Activated T-helper 1 cell treated with Interleukin-2 at 50 U/mL for 16 hours (primary cell): ENCODE measurements around the gene MOCOS.

Experiments used
- DNase-seq: peaks from one replicate; pipeline ENCODE4 v3.0.0-alpha.2; 2020; ENCODE audit warnings: low read depth

Gene MOCOS

GRCh38 chr18:36304723-36305122, 117.4 kb downstream of the MOCOS start:
- no peak for DNase-seq

GRCh38 chr18:36305375-36305774, 118.1 kb downstream of the MOCOS start:
- DNase-seq, result no peak

- no peak for DNase-seq
These were observed 120.2 kb downstream of the MOCOS start for GRCh38 chr18:36307513-36307912.

- DNase-seq, result no peak
These were observed 121.6 kb downstream of the MOCOS start for GRCh38 chr18:36308711-36309435.

GRCh38 chr18:36309436-36310391, 122.4 kb downstream of the MOCOS start:
- DNase-seq, result no peak

GRCh38 chr18:36311026-36311570, 123.8 kb downstream of the MOCOS start:
- no peak for DNase-seq

- no peak for DNase-seq
These were observed 125.6 kb downstream of the MOCOS start for GRCh38 chr18:36312806-36313395.

- DNase-seq, result no peak
These were observed 126.8 kb downstream of the MOCOS start for GRCh38 chr18:36314098-36314497.

GRCh38 chr18:36314754-36315153, 127.5 kb downstream of the MOCOS start:
- DNase-seq, result no peak

GRCh38 chr18:36315736-36316135, 128.4 kb downstream of the MOCOS start:
- no peak for DNase-seq

GRCh38 chr18:36316246-36316645, 128.9 kb downstream of the MOCOS start:
- DNase-seq, result no peak
